HG02852 (cell line): ENCODE results near the gene KCNMB1.
"Not testable (repeated sequence)": the region's sequence is repeated elsewhere in the genome, so short reads cannot be mapped to it uniquely, and the experiment has no call there.

Source experiments
- ATAC-seq: cut with Tn5 transposase; IDR thresholded peaks from one replicate; pipeline ENCODE4 v1.9.1; 2021; ENCODE audit warnings: mild to moderate bottlenecking, moderate library complexity; ENCODE audit not compliant: unreplicated experiment

The KCNMB1 gene

GRCh38 chr5:170378740-170379139 is 10.4 kb downstream of the KCNMB1 start:
- ATAC-seq = no peak

- no peak for ATAC-seq
Measured at GRCh38 chr5:170377027-170377426, 12.1 kb downstream of the KCNMB1 start.

- not testable (repeated sequence) for ATAC-seq
Measured at GRCh38 chr5:170376526-170376925, 12.6 kb downstream of the KCNMB1 start.

GRCh38 chr5:170375283-170375682 is 13.9 kb downstream of the KCNMB1 start:
- ATAC-seq = no peak

GRCh38 chr5:170372971-170373370 is 16.2 kb downstream of the KCNMB1 start:
- no peak for ATAC-seq

GRCh38 chr5:170368586-170368985 is 20.6 kb downstream of the KCNMB1 start:
- ATAC-seq = no peak

GRCh38 chr5:170366276-170366675 is 22.9 kb downstream of the KCNMB1 start:
- no peak for ATAC-seq

GRCh38 chr5:170365831-170366230 is 23.3 kb downstream of the KCNMB1 start:
- ATAC-seq = no peak

GRCh38 chr5:170365011-170365410 is 24.2 kb downstream of the KCNMB1 start:
- no peak for ATAC-seq

GRCh38 chr5:170363671-170364070 is 25.5 kb downstream of the KCNMB1 start:
- no peak for ATAC-seq

- no peak for ATAC-seq
Measured at GRCh38 chr5:170362656-170363055, 26.5 kb downstream of the KCNMB1 start.

GRCh38 chr5:170362102-170362501 is 27.1 kb downstream of the KCNMB1 start:
- no peak for ATAC-seq

- ATAC-seq = no peak
Measured at GRCh38 chr5:170361616-170362015, 27.6 kb downstream of the KCNMB1 start.

GRCh38 chr5:170361116-170361515 is 28.1 kb downstream of the KCNMB1 start:
- ATAC-seq = no peak

GRCh38 chr5:170360709-170361108 is 28.5 kb downstream of the KCNMB1 start:
- no peak for ATAC-seq

- no peak for ATAC-seq
Measured at GRCh38 chr5:170357955-170358444, 31.2 kb downstream of the KCNMB1 start.

GRCh38 chr5:170355601-170356098 is 33.5 kb downstream of the KCNMB1 start:
- ATAC-seq = no peak

- ATAC-seq = no peak
Measured at GRCh38 chr5:170353961-170354360, 35.2 kb downstream of the KCNMB1 start.

- no peak for ATAC-seq
Measured at GRCh38 chr5:170353011-170353761, 36.0 kb downstream of the KCNMB1 start.

- no peak for ATAC-seq
Measured at GRCh38 chr5:170348137-170348633, 41.0 kb downstream of the KCNMB1 start.

GRCh38 chr5:170347022-170347567 is 42.1 kb downstream of the KCNMB1 start:
- no peak for ATAC-seq

- no peak for ATAC-seq
Measured at GRCh38 chr5:170345971-170346370, 43.2 kb downstream of the KCNMB1 start.
